ENCODE measurements around the gene MCUR1. TPM values are rescaled to one million over a fixed set of nuclear protein-coding genes. Genes with fewer than 3 reads are reported as not detected.
A peak's percentile ranks its signal among the peaks of the same experiment; 100 is the strongest.
"Not testable (repeated sequence)": the region's sequence is repeated elsewhere in the genome, so short reads cannot be mapped to it uniquely, and the experiment has no call there.

Gene MCUR1
- polyA plus RNA-seq, 1 donor from 2014 or later = 18.0 TPM

GRCh38 chr6:13775466-13775865 is 38.9 kb downstream of the MCUR1 start:
- not testable (repeated sequence) for H3K9me3 Mint-ChIP-seq, H3K27ac Mint-ChIP-seq, H3K36me3 Mint-ChIP-seq, H3K4me1 Mint-ChIP-seq, H3K4me3 Mint-ChIP-seq, H3K27me3 Mint-ChIP-seq

- not testable (repeated sequence) for H3K9me3 Mint-ChIP-seq, H3K4me1 Mint-ChIP-seq, H3K27me3 Mint-ChIP-seq, H3K4me3 Mint-ChIP-seq, H3K27ac Mint-ChIP-seq, H3K36me3 Mint-ChIP-seq
Measured at GRCh38 chr6:13772358-13773030, 41.9 kb downstream of the MCUR1 start.

- H3K36me3 Mint-ChIP-seq = no peaks in the 10 kb centered on the region
- H3K4me1 Mint-ChIP-seq = peaks cover 12 to 17% (median 16%) of the 10 kb centered on the region in 3 donors
- peaks cover 11% of the 10 kb centered on the region for H3K27me3 Mint-ChIP-seq
- H3K27ac Mint-ChIP-seq = no peak overlapping the region
- no peak overlapping the region for H3K4me3 Mint-ChIP-seq
- peaks cover 0 to 2% (median 0%) of the 10 kb centered on the region in 3 donors for H3K9me3 Mint-ChIP-seq
Measured at GRCh38 chr6:13769655-13770053, 44.7 kb downstream of the MCUR1 start.

- H3K36me3 Mint-ChIP-seq = no peaks in the 10 kb centered on the region
- H3K27me3 Mint-ChIP-seq = peaks cover 11% of the 10 kb centered on the region
- H3K4me1 Mint-ChIP-seq = peaks cover 12 to 17% (median 16%) of the 10 kb centered on the region in 3 donors
- no peak overlapping the region for H3K27ac Mint-ChIP-seq
- H3K9me3 Mint-ChIP-seq = peaks cover 0 to 2% (median 0%) of the 10 kb centered on the region in 3 donors
- no peak overlapping the region for H3K4me3 Mint-ChIP-seq
Measured at GRCh38 chr6:13769034-13769654, 45.2 kb downstream of the MCUR1 start.

DNA sequence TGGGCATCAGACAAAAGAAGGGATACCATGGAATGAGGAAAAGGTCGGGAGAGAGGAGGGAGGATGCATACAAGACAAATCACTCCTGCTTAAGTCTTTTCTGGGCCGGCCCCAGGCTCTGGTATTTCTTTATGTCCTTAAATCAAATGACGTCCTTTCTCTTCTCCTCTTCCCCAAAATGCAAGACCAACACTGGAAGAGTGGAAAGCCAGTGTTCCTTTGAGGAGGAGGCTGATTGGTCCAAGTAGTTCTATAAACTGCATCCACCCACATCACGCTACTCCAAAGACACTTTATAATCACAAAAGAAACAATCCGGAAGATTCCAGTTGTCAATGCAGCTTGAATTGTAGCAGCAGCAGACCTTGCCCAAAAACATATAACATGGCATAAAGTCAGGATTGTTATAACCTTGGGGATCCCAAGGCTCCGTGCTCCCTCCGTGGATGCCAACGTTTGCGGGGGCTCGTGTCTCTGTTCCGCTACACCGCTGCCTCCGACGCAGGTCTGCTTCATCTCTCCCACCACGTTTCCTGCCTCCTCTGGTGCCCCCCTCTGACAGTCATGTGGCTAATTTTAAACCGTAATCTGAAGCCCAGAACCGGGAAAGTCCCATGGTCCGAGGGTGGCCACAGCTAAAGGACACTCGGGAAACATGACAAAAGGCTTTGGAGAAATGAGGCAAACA is 47.1 kb downstream of the MCUR1 start:
- Mint-ChIP-seq H3K4me3 (peak overlapping the region; percentile 43 to 85 (median 74)), H3K9me3 (no peaks in the 10 kb centered on the region), H3K4me1 (peaks cover 24 to 33% (median 26%) of the 10 kb centered on the region in 3 donors), H3K27me3 (peaks cover 17% of the 10 kb centered on the region), H3K27ac (no peak overlapping the region), H3K36me3 (no peaks in the 10 kb centered on the region)

DNA sequence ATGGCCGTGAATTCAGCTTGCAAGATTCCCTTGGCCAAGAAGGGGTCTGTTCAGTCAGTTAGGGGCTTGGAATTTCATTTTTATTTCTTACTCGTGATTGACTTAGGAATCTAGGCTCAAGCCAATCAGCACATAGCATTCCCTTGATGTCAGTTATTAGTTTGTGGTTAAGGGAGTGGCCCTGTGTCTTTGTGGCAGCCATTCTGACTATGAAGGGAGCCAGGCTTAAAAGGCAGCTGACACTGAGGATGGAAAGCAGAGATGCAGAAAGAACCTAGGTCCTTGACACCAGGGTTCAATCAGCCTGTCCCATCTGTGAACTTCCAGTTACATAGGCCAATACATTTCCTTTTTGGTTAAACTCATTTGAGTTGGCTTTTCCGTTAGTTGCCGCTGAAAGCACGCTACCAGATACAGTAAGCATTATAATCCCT is 48.1 kb downstream of the MCUR1 start:
- Mint-ChIP-seq H3K27ac (no peak overlapping the region), H3K36me3 (no peaks in the 10 kb centered on the region), H3K4me1 (peaks cover 24 to 33% (median 28%) of the 10 kb centered on the region in 3 donors), H3K27me3 (peaks cover 21% of the 10 kb centered on the region), H3K4me3 (peak overlapping the region in 1 of 4 donors; percentile 54), H3K9me3 (no peaks in the 10 kb centered on the region)

DNA sequence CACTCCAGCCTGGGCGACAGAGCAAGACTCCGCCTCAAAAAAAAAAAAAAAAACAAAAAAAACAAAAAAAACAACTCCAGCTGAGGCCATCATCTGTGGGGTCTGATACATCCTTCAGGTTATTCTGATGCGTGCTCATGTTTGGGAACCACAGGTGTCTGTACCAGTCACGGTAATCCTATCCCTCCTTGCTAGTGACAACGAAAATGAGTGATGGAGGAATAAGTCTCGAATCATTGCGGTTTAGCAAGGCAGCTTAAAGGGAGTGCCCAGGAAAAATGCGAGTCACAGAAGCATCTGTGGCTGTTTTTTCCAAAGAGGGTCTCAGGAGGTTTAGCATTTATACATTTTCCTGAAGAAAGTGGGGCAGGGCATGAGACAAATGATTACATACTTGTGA is 48.8 kb downstream of the MCUR1 start:
- no peaks in the 10 kb centered on the region for H3K36me3 Mint-ChIP-seq
- H3K27me3 Mint-ChIP-seq = peaks cover 21% of the 10 kb centered on the region
- peaks cover 24 to 33% (median 28%) of the 10 kb centered on the region in 3 donors for H3K4me1 Mint-ChIP-seq
- H3K27ac Mint-ChIP-seq = peak overlapping the region in 1 of 3 donors; percentile 43
- H3K4me3 Mint-ChIP-seq = peak overlapping the region in 1 of 4 donors; percentile 8
- no peaks in the 10 kb centered on the region for H3K9me3 Mint-ChIP-seq

- Mint-ChIP-seq H3K36me3 (no peaks in the 10 kb centered on the region), H3K27me3 (peaks cover 21% of the 10 kb centered on the region), H3K4me1 (peaks cover 24 to 33% (median 28%) of the 10 kb centered on the region in 3 donors), H3K27ac (peak overlapping the region in 1 of 3 donors; percentile 19), H3K9me3 (no peaks in the 10 kb centered on the region), H3K4me3 (peak overlapping the region in 1 of 4 donors; percentile 70)
Measured at GRCh38 chr6:13764996-13765395, 49.4 kb downstream of the MCUR1 start.

- Mint-ChIP-seq H3K4me3 (peak overlapping the region in 2 of 4 donors; percentile 20 to 21), H3K9me3 (no peaks in the 10 kb centered on the region), H3K4me1 (peaks cover 24 to 33% (median 28%) of the 10 kb centered on the region in 3 donors), H3K36me3 (no peaks in the 10 kb centered on the region), H3K27ac (no peak overlapping the region), H3K27me3 (peaks cover 21% of the 10 kb centered on the region)
Measured at GRCh38 chr6:13763740-13764381, 50.5 kb downstream of the MCUR1 start.

DNA sequence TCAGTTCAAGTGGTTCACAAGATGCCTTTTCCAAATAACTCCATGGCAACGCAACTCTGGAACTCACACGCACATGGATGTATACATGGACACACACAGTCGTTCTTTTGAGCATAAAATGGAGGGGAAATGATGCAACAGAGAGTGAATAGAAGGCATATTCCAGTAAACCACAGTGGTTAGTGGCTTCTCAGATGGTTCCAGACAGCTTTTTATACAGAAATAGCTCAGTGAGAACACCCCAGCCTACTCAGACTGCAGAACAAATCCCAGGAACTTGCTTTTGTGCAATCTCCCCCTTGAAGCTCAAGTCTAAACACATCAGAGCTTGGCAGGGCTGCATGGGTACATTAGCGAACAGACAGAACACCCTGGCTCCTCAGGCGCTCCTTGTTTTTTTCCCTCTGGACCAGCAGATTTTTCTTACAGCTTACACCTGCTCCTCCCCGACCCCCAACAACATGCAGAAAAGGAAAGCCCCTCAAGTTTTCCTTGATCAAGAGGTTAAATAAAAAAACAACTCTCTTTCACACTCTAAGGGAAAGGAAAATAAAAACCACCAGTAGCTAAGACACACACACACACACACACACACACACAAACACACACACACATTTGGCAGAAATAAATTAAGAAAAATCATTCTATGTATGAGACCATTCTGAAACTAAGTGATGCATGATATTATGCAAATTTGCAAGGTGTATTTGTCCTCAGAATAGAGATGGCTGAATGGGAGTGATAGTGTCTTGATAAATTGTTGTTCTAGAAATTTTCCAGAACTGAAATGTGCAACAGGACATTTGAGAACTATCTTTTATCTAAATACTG is 51.5 kb downstream of the MCUR1 start:
- Mint-ChIP-seq H3K27ac (no peak overlapping the region), H3K4me3 (peak overlapping the region in 2 of 4 donors; percentile 56 to 79), H3K4me1 (peaks cover 24 to 33% (median 28%) of the 10 kb centered on the region in 3 donors), H3K27me3 (peaks cover 16% of the 10 kb centered on the region), H3K9me3 (no peaks in the 10 kb centered on the region), H3K36me3 (no peaks in the 10 kb centered on the region)

GRCh38 chr6:13761361-13762036 is 52.9 kb downstream of the MCUR1 start:
- peaks cover 1% of the 10 kb centered on the region for H3K36me3 Mint-ChIP-seq
- H3K4me3 Mint-ChIP-seq = peak overlapping the region in 1 of 4 donors; percentile 35
- H3K9me3 Mint-ChIP-seq = no peaks in the 10 kb centered on the region
- H3K27me3 Mint-ChIP-seq = peaks cover 12% of the 10 kb centered on the region
- peak overlapping the region in 1 of 3 donors; percentile 51 for H3K27ac Mint-ChIP-seq
- peaks cover 13 to 25% (median 21%) of the 10 kb centered on the region in 3 donors for H3K4me1 Mint-ChIP-seq

DNA sequence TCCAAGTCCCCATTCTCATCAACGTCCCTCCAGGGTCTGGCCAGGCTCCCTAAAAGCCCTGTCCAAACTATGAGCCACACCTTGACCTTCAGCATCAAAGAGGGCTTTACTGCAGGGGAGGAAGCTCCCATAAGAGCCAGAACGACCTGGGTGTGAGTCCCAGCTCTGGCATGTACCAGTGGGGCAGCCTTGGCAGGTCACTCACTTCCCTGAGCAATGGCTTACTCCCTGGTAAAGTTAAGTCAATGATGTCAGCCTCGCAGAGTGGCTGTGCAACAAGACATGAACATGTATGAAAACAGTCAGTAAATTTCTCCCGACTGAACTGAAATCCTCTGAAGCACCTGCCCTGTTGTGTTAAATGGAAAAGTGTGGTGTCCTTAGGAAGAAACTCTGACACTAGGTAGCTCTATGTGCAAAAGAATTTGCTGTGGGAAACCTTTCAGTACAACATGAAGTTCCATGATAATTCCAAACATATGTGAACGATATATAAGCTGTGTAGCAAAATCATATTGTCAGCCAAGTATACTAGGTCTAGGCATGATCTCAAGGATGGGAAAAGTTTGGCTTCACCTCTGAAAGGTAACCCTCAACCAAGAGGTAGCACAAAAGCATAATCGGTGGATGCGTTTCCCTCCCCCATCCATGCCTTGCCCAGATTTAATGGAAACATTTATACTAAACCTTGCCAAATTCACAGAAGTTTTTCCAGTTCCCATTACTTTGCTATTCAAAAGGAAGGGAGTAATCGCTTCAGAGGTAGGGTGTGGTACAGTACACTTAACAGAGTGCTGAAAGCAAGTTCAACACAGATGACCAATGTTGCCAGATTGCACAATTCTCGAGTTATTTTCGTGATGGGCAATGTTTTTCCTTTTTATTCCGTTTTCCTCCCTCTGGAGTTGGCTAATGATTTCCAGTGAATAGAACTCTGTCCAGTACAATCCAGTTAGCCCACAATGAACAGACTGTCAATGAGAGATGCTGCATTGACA is 53.8 kb downstream of the MCUR1 start:
- Mint-ChIP-seq H3K36me3 (peaks cover 2% of the 10 kb centered on the region), H3K27ac (no peak overlapping the region), H3K4me1 (peaks cover 9 to 21% (median 20%) of the 10 kb centered on the region in 3 donors), H3K4me3 (no peak overlapping the region), H3K9me3 (peaks cover 0 to 1% (median 0%) of the 10 kb centered on the region in 3 donors), H3K27me3 (peaks cover 11% of the 10 kb centered on the region)

DNA sequence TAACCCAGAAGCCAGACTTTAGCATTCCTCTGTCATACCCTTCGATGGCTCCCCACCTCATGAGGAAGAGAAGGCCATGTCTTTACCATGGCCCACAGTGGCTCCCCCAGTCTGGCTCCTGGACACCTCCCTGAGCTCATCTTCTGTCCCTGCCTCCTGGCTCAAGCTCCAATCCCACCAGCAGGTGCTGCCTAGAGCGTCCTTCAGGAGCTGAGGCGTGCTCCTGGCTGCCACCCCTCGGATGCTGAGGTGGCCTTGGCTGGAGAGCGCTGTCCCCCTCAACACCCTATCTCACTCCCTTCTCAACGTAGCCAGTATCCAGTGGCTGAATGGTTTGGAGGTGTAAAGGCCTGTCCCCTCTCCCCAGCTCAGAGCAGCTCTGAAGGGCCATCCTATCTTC is 55.3 kb downstream of the MCUR1 start:
- H3K36me3 Mint-ChIP-seq = peaks cover 2% of the 10 kb centered on the region
- H3K27ac Mint-ChIP-seq = no peak overlapping the region
- H3K4me3 Mint-ChIP-seq = no peak overlapping the region
- H3K27me3 Mint-ChIP-seq = peaks cover 10% of the 10 kb centered on the region
- peaks cover 6 to 17% (median 16%) of the 10 kb centered on the region in 3 donors for H3K4me1 Mint-ChIP-seq
- peaks cover 0 to 1% (median 0%) of the 10 kb centered on the region in 3 donors for H3K9me3 Mint-ChIP-seq
